Endometrium (tissue), 2 donors: ENCODE results near the gene CIITA.
"Not testable (repeated sequence)": the region's sequence is repeated elsewhere in the genome, so short reads cannot be mapped to it uniquely, and the experiment has no call there.

Experiments
- FAIRE-seq: peaks from 2 replicates; lab custom pipeline; 2012; peaks lifted over from hg19 to GRCh38; lab: Jason Lieb, UNC
- donor health status: control.
- donor health status: control.

CIITA gene

DNA sequence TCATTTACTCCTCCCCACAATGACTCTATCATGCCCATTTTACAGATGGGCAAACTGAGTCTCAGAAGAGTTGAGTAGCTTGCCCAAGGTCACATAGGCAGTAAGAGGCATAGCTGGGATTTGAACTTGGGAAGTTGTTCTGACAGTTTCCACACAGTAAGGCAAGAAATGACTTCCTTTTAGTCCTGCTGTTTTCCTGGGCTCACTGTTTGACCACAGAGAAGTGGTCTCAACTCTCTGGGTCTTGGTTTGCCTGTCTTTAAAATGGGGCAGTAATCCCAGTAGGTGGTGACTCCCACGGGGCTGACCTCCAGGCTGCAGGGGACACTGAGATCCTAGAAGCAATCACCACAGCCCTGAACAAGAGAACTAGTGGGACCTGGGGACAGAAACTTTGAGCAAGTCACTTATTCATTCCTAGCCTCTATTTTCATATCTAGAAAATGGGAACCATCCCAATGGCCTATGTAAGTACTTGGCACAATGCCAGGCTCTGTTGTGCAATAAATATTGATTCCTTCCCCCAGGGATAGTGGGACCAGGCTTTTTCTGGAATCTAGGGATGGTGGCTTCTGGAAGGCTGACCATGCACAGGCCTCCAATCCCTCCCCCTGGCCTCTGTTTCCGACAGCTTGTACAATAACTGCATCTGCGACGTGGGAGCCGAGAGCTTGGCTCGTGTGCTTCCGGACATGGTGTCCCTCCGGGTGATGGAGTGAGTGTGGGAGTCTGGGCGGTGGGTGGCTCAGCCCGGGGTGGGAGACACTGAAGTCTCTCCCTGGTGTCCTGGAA is 44.7 kb downstream of the CIITA start:
- no peak for FAIRE-seq

DNA sequence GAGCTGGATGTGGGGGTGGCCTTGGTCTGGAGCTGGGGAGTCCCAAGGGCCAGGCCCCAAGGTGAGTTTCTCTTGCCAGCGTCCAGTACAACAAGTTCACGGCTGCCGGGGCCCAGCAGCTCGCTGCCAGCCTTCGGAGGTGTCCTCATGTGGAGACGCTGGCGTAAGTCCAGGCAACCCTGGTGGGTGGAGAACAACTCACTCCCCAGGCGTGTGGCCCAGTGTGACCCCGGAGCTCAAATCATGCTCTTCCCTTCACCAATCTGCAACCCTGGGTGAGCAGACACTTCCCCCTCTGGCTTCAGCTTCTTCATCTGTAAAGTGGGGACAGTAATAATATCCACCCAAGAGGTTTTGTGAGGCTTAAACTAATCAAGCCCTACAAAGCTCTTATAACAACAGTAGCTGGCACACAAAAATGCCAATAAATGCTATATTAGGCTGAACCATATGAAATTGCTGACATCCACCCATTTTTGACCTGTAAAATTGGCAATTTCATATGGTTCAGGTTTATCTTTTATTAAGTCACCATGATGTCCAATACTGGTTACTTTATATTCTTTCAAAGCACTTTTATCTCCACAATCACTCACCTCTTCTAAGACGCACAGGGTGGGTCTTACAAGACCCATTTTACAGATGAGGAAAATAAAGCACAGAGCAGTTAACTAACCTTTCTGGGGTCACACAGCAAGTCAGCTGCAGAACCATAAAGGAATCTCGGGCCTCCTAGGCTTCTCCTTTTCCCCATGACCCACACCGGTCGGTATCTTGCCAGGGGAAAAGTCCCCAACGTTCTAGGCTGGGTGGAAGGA is 45.5 kb downstream of the CIITA start:
- FAIRE-seq, result no peak

DNA sequence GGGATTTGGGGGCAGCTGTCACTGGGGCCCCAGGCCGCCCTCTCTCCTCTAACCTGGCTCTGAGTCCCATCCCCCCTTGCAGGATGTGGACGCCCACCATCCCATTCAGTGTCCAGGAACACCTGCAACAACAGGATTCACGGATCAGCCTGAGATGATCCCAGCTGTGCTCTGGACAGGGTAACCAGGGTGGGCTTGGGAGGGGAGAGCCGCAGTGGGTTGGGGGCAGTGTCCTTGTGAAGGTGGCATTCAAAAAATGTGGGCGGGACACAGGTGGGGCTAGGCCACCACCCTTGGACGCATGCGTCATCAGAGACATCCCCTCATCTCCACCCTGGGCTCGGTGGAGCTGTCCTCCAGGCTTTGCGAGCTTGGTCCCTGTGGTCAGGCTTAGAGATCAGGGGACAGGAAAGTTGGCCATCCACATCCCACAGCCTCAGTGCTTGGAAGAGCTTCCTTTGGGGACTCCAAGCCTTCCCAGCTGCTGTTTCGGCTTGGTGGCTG is 46.2 kb downstream of the CIITA start:
- FAIRE-seq, result no peak

DNA sequence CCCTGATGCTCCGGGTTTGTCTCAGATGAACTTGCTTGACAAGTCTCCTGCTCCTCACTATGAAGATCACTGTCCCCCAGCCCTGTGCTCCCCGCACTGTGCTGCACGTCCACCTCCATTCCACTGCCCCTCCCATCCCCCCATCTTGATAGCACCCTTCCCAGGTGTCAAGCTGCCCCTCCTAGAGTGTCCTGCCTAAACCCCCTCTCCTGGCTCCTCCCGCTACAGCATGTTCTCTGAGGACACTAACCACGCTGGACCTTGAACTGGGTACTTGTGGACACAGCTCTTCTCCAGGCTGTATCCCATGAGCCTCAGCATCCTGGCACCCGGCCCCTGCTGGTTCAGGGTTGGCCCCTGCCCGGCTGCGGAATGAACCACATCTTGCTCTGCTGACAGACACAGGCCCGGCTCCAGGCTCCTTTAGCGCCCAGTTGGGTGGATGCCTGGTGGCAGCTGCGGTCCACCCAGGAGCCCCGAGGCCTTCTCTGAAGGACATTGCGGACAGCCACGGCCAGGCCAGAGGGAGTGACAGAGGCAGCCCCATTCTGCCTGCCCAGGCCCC is 46.7 kb downstream of the CIITA start:
- FAIRE-seq, result no peak

DNA sequence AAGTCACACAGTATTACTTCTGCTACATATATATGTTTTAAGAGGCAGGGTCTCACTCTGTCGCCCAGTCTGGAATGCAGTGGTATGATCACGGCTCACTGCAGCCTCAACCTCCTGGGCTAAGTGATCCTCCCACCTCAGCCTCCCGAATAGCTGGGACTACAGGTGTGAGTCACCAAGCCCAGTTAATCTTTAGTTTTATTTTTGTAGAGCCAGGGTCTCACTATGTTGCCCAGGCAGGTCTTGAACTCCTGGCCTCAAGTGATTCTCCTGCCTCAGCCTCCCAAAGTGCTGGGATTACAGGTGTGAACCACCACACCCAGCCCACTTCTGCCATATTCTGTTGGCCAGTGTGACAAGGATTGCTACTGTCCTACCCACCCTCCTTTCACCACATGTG is 48.3 kb downstream of the CIITA start:
- FAIRE-seq, result not testable (repeated sequence)

DNA sequence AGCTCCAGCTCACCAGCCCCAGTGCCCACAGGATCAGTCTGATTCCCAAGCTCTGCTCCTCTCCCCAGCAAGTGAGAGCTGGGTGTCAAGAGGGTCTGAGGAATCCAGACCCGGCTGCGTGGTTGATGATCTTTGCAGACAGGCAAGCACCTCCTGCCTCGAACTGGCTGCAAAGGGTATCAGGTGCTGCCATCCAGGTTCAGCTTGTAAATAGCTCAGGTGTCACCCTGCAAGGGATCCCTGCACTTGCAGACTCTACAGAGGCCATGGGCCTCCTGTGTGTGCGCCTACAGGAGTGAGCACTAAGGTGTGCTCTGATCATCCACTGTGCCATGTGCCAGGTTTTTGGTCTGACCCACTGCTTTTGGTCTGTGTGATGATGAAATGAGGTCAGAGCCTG is 49.1 kb downstream of the CIITA start:
- FAIRE-seq, result no peak

DNA sequence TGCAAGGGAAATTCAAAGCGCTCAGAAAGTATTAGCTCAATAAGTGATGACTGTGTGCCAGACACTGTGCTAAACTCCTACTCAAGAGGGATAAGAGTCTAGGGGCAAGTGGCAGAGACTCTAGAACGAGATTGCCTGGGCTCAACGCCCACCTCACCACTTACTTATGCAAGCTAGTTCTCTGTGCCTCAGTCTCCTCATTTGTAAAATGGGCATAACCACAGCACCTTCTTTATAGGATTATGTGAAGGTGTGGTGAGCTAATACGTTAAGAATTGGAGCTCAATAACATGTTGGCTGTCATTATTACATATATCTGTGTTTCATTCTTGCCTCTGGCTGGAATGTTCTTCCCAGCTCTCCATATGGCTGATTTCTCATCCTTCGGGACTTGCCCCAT is 49.9 kb downstream of the CIITA start:
- FAIRE-seq, result no peak

DNA sequence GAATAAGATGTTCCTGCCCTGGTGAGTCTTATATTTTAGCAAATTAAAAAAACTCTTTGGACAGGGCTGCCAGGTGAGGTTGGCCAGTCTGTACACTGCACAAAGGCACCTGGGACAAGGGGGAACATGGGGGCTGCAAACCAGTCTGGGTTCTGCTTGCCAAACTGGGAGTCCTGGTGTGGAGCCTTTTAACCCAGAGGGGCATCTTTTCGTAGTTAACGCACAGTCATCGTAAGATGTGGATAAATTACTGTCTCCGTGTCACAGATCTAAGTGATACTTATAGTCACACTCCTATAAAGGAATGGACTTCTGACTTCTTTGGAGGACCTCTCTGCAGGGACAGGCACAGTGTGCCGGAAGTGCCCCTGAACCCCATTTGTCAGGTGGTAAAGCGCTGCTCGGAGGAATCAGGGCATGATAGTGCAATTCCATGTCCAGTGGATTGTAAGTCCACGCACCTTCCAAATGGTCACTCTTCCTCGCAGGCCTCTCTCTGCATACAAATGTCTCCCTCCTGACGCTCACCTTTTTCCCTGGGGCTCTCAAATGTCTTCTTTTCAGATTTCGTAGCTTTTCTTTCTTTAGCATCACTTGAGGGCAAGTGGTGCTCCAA is 50.6 kb downstream of the CIITA start:
- FAIRE-seq, result no peak

DNA sequence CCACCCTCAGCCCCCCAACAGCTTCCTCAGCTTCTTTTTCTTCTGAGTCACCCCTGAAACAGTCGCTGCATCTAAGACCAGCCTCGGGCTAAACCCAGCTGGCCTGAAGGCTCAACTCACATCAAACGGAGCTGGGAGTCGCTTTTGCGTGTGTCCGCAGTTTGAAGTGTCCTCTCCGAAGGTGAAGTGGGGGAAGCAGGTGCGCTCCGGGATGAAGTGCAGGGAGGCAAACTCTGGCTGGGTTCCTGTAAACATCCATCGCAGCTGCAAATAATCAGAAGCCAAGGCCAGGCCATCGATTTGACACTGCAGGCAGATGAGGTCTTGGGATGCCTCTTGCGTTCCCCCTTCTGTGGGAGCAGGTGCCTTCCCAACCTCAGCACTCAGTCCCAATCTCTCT is 52.1 kb downstream of the CIITA start:
- not testable (repeated sequence) for FAIRE-seq

DNA sequence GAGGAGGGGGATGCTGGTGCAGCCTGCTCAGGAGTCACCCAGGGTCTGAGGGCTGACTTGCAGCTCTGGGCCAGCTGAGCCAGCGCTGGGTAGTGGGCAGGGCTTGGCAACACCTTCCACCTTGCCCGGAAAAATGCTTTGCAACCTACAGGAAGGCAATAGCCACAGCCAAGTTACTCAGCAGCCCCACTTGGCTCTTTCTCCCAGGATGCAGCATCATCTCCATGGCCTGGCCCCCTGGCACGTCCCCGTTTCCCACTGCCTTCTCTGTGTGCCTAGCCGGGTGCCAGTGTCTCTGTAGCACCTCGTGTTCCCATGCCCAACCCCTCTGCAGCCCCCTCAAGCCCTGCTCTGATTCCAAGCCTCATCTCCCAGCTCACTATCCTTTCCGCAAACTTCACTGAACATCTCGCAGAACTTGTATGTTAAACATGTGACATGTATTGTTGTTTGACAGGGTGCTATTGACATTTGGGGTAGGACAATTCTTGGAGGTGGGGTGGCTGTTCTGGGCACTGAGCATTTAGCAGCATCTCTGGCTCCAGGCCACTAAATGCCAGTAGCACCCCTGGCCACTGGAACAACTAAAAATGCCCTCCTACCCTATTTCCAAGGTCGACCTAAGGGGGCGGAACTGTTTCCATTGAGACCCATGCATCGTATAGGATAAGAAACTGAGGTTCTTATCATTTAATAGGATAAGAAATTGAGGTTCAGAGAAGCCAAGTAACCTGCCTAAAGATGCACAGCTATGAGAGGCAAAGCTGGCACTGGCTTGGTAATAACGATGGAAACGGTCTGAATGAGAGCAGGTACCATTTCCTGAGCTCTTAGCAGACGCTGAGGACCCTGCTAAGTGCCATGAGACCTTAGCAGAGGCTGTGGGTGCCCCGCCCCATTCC is 53.1 kb downstream of the CIITA start:
- FAIRE-seq, result no peak

DNA sequence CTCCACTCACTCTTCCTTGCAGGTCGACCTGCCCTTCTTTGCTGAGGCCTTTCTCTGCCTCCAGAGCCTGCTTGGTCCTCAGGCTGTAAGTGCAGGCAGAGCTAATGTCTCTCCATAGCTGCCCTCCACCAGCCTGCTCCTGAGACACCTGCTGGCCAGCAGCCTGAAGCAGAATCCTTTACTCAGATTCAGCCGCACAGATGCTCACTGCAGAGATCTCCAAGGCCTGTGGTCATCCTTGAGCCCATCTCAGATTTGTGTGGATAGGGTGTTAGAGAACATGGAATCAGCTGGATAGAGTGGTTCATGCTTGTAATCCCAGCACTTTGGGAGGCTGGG is 53.7 kb downstream of the CIITA start:
- FAIRE-seq, result no peak

DNA sequence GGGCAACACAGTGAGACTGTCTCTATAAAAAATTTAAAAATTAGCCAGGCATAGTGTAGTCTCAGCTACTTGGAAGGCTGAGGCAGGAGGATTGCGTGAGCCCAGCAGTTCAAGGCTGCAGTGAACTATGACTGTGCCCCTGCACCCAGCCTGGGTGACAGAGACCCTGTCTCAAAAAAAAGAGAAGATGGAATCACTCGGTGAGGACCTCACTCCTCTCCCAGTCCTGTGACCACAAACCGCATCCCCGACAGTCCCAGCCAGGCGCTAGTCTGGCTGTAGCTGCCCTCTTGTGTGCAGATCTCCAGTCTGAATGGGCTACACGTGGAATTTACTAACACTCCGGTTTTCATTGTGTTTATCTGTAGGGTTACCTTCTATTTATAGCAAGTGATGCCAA is 54.1 kb downstream of the CIITA start:
- FAIRE-seq, result no peak

DNA sequence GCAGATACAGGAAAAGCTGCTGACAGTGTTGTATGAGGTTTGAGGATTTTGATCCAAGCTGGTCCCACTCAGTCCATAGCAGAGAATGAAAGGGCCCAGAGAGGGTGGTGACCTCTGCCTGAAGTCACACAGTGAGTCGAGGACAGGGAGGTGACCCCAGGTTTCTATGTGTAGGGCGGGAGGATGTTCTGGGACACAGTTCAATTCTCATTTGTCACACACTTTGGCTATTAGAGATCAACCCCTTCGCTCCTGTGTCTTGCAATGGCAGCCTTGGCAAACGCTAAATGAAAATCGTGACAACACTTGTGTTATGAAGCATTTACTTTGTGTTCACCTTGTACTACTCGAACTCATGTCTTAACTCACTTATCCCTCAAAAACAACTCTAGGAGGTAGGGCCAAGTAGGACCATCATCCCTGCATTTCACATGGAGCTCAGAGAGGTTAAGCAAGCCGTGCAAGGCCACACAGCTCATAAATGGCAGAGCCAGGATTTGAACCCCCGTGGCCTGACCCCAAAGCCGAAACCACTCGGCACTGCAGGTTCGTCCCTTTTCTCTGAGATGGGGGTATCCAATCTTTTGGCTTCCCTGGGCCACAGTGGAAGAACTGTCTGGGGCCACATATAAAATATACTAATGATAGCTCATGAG is 55.1 kb downstream of the CIITA start:
- no peak for FAIRE-seq

DNA sequence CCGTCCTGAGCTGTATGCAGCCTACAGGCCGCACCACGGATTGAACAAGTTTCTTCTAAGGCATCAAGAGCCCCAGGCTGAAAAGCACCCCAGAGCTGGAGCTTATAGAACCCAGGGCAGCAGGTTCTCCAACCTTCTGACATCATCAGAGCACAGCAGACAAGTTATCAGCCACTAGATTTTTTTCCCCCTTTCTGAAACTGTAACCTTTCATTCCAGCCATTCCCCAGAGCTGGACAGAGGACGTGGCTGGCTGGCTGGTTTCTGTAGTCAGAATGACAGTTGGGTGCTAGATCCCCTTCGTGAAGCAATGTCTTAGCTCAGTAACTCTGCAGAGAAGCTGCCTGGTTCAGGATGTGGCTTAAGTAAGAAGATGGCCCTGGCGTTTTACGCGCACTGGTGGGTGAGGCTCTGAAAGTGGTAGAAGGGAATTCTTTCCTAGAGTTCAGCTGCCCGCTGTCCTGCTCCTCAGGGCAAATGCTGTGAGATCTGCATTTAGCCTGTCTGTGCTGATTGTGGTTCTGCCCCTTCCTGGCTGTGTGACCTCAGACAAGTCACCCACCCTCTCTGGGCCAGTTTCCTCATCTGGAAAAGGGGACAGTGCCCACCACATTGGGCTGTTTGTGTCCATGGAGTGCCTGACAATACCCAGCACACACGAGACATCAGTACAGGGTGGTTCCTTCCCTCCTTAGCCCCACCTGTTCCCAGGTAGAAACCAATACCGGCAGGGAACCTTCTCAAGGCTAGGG is 56.1 kb downstream of the CIITA start:
- no peak for FAIRE-seq

DNA sequence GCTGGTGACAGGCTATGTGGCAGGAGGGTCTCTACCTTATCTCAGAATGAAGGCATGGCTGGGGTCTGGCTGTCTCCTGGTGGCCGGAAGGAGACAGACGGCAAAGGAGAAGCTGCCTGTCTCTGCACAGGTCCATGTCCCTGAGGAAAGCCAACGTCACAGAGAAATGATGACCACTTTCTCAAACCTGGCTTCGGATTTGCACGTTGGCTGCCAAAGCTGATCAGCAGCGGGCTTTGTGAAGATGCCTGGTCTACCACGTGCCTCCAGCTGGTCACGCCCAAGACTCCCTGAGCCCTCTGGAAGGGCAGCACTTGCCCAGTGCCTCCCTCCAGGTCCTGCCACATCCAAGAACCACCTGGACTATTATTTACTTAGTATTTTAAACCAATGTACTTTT is 56.9 kb downstream of the CIITA start:
- FAIRE-seq, result no peak

DNA sequence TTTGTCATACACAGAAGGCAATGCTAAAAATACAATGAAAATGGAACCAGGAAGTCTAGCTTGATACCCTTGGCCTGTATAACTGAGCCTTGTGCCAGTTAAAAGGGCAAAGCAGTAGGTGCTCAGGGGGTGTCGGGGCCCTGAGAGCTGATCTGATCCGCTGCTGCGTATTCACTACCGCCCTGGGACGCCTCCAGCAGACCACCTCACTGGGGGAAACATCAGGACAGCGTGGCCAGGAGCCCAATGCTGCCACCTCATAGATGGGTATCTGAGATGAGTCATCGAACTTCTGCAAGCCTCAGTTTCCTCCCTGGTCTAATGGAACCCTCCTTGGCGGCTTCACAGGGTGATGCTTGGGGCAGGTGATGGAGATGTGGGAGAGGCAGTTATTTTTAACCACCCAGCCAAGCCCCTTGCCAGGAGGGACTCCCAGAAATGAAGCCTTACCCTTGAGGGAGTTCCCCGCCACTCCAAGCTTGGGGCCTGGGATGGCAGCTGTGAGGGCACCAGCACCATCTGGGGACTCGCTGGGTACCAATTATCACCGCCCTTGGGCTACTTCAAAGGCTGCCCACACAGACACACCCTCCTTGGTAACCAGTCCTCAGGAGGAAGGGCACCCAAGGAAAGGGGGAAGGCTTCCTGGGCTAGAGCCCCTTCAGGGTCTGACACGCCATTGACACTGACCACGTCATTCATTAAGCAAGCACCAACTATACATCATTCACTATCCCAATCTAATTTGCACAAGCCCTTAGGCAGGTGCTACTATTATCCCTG is 57.5 kb downstream of the CIITA start:
- FAIRE-seq, result no peak

DNA sequence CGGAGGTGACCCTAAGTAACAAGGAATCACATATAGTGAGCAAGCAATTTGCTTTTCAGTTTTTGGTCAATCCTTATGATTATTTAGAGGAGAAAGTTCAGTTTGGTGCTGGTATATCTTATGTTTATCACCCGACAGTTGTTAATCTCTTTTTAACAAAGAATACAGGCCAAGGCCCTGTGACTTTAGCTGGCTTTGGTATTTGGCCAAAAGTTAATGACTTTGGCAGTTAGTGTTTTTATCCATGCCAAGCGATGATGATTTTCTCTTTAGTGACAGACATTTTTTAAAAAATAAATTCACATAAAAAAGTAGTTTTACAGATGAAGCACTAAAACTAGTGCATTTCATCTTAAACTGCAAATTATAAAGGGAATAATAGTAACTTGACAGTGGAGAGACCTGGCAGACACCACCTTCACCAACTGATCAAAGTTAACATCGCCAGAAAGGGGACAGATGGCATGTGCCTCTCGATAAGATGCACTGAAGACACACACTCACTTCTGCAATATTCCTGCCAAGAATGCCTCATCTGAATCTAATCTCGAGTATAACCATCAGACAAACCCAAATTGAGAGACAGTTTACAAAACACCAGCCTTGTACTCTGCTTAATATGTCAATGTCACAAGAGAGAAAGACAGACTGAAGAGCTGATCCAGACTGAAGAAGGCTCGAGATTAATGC is 58.4 kb downstream of the CIITA start:
- FAIRE-seq, result no peak

DNA sequence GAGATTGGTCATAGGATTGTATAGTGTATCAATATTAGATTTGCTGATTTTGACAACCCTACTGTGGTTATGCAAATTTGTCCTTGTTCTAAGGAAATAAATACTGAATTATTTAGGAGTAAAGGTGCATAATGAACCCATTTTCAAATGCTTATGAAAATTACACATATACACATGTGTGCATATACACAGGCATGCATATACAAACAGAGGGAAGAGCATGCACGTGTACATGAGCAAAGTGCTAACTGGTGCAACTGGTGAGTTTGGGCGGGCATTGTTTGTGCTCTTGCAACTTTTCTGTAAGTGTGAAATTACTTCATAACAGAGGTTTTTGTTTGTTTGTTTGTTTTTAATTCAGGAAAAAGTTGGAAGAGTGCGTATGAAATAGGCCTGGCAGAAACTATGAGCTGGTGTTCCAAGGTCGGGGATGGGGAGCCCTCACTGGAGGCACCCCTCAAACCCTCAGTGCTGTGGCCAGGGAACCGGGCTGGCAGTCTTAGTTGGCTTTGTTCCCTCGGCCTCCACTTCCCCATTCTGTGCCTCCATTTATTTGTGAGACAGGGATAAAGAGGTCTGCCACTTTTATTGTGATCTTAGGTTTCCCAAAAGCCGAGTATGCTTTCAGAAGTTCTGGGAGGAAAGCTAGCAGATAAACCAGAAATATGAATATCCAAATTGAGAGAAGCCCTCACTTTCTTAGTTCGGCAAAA is 59.4 kb downstream of the CIITA start:
- no peak for FAIRE-seq
